ENCODE data around the gene FAM98C. TPM values are rescaled to one million over a fixed set of nuclear protein-coding genes. Genes with fewer than 3 reads are reported as not detected.

The FAM98C gene
- total RNA-seq, 1 experiment from 2014 or later, result 10.2 TPM

DNA sequence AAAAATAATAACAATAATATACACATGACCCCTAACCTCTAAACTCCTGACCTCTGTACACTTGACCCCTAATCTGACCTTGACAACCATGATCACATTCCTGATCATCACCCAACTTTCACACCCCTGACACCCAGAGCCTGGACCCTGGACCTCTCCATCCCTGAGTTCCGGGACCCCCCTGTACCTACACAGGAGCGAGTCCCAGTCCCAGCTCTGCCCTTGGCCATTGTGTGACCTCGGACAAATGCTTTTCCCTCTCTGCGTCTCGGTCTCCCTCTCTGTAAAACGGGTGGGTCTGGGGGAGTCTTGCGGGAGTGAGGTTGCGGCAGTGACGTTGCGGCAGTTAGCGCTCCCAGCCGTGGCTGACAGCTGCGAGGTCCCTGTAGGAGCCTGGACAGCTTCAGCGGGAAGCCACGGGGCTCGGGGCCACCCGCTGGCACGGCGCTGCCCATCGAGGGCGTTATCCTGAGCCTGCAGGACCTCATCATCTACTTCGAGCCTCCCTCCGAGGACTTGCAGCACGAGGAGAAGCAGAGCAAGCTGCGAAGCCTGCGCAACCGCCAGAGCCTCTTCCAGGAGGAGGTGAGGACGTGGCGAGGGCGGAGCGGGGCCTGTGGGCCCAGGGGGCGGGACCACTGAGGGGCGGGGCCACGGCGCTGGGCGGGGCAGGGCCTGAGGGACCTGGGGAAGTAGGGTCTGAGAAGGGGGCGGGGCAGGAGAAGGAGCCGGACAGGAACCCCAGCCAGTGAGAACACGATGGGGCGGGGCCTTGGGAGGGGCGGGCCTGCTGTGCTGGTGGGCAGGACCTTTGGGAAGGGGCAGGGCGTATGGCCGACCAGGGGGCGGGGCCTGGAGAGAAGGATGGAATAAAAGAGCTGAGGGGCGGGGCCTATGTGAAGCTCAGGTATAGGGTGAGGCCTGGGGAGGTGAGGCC is 49.8 kb downstream of the FAM98C start (continued):
- TF ChIP-seq, protein P1, sequence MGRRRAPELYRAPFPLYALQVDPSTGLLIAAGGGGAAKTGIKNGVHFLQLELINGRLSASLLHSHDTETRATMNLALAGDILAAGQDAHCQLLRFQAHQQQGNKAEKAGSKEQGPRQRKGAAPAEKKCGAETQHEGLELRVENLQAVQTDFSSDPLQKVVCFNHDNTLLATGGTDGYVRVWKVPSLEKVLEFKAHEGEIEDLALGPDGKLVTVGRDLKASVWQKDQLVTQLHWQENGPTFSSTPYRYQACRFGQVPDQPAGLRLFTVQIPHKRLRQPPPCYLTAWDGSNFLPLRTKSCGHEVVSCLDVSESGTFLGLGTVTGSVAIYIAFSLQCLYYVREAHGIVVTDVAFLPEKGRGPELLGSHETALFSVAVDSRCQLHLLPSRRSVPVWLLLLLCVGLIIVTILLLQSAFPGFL (CRISPR knock-in tag; IDR thresholded peaks at IDR 0.05; ENCODE audit: borderline replicate concordance), result no peak
- TF ChIP-seq, protein P2, sequence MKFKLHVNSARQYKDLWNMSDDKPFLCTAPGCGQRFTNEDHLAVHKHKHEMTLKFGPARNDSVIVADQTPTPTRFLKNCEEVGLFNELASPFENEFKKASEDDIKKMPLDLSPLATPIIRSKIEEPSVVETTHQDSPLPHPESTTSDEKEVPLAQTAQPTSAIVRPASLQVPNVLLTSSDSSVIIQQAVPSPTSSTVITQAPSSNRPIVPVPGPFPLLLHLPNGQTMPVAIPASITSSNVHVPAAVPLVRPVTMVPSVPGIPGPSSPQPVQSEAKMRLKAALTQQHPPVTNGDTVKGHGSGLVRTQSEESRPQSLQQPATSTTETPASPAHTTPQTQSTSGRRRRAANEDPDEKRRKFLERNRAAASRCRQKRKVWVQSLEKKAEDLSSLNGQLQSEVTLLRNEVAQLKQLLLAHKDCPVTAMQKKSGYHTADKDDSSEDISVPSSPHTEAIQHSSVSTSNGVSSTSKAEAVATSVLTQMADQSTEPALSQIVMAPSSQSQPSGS (CRISPR knock-in tag; IDR thresholded peaks at IDR 0.05; ENCODE audit: borderline replicate concordance, low read depth), result no peak
- TF ChIP-seq ZNF219 (CRISPR knock-in tag; IDR thresholded peaks at IDR 0.05; ENCODE audit: borderline replicate concordance) (no peak), ZNF317 (CRISPR knock-in tag; IDR thresholded peaks at IDR 0.05; ENCODE audit: borderline replicate concordance, low read depth) (no peak), NFATC4 (CRISPR knock-in tag; IDR thresholded peaks at IDR 0.05) (no peak), ZBTB21 (CRISPR knock-in tag; IDR thresholded peaks at IDR 0.05; ENCODE audit: borderline replicate concordance) (no peak), JAZF1 (CRISPR knock-in tag; IDR thresholded peaks at IDR 0.05) (no peak), GABPB1 (CRISPR knock-in tag; IDR thresholded peaks at IDR 0.05) (no peak), ZNF263 (CRISPR knock-in tag; IDR thresholded peaks at IDR 0.05; ENCODE audit: low read depth) (no peak), KAT7 (CRISPR knock-in tag; IDR thresholded peaks at IDR 0.05; ENCODE audit: borderline replicate concordance) (no peak), GTF2I (CRISPR knock-in tag; conservative IDR thresholded peaks at IDR 0.05) (no peak), NR2C2 (CRISPR knock-in tag; IDR thresholded peaks at IDR 0.05) (0 out of 2 replicates have a peak, but pooled peaks have one; percentile 49), FOXJ3 (CRISPR knock-in tag; IDR thresholded peaks at IDR 0.05; ENCODE audit: borderline replicate concordance) (no peak), ZNF232 (CRISPR knock-in tag; IDR thresholded peaks at IDR 0.05) (no peak), SMAD4 (CRISPR knock-in tag; IDR thresholded peaks at IDR 0.05) (no peak), RORB (CRISPR knock-in tag; IDR thresholded peaks at IDR 0.05) (no peak)
- TF ChIP-seq, protein P3, sequence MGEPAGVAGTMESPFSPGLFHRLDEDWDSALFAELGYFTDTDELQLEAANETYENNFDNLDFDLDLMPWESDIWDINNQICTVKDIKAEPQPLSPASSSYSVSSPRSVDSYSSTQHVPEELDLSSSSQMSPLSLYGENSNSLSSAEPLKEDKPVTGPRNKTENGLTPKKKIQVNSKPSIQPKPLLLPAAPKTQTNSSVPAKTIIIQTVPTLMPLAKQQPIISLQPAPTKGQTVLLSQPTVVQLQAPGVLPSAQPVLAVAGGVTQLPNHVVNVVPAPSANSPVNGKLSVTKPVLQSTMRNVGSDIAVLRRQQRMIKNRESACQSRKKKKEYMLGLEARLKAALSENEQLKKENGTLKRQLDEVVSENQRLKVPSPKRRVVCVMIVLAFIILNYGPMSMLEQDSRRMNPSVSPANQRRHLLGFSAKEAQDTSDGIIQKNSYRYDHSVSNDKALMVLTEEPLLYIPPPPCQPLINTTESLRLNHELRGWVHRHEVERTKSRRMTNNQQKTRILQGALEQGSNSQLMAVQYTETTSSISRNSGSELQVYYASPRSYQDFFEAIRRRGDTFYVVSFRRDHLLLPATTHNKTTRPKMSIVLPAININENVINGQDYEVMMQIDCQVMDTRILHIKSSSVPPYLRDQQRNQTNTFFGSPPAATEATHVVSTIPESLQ (CRISPR knock-in tag; IDR thresholded peaks at IDR 0.05), result no peak
- TF ChIP-seq, protein P4, sequence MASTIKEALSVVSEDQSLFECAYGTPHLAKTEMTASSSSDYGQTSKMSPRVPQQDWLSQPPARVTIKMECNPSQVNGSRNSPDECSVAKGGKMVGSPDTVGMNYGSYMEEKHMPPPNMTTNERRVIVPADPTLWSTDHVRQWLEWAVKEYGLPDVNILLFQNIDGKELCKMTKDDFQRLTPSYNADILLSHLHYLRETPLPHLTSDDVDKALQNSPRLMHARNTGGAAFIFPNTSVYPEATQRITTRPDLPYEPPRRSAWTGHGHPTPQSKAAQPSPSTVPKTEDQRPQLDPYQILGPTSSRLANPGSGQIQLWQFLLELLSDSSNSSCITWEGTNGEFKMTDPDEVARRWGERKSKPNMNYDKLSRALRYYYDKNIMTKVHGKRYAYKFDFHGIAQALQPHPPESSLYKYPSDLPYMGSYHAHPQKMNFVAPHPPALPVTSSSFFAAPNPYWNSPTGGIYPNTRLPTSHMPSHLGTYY (CRISPR knock-in tag; IDR thresholded peaks at IDR 0.05), result no peak
- TF ChIP-seq, protein P5, sequence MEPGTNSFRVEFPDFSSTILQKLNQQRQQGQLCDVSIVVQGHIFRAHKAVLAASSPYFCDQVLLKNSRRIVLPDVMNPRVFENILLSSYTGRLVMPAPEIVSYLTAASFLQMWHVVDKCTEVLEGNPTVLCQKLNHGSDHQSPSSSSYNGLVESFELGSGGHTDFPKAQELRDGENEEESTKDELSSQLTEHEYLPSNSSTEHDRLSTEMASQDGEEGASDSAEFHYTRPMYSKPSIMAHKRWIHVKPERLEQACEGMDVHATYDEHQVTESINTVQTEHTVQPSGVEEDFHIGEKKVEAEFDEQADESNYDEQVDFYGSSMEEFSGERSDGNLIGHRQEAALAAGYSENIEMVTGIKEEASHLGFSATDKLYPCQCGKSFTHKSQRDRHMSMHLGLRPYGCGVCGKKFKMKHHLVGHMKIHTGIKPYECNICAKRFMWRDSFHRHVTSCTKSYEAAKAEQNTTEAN (CRISPR knock-in tag; IDR thresholded peaks at IDR 0.05), result no peak
- TF ChIP-seq, protein P6, sequence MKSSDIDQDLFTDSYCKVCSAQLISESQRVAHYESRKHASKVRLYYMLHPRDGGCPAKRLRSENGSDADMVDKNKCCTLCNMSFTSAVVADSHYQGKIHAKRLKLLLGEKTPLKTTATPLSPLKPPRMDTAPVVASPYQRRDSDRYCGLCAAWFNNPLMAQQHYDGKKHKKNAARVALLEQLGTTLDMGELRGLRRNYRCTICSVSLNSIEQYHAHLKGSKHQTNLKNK (CRISPR knock-in tag; IDR thresholded peaks at IDR 0.05), result no peak
- TF ChIP-seq, protein P7, sequence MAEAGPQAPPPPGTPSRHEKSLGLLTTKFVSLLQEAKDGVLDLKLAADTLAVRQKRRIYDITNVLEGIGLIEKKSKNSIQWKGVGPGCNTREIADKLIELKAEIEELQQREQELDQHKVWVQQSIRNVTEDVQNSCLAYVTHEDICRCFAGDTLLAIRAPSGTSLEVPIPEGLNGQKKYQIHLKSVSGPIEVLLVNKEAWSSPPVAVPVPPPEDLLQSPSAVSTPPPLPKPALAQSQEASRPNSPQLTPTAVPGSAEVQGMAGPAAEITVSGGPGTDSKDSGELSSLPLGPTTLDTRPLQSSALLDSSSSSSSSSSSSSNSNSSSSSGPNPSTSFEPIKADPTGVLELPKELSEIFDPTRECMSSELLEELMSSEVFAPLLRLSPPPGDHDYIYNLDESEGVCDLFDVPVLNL (CRISPR knock-in tag; IDR thresholded peaks at IDR 0.05; ENCODE audit: borderline replicate concordance, low read depth), result no peak
- TF ChIP-seq, protein P8, sequence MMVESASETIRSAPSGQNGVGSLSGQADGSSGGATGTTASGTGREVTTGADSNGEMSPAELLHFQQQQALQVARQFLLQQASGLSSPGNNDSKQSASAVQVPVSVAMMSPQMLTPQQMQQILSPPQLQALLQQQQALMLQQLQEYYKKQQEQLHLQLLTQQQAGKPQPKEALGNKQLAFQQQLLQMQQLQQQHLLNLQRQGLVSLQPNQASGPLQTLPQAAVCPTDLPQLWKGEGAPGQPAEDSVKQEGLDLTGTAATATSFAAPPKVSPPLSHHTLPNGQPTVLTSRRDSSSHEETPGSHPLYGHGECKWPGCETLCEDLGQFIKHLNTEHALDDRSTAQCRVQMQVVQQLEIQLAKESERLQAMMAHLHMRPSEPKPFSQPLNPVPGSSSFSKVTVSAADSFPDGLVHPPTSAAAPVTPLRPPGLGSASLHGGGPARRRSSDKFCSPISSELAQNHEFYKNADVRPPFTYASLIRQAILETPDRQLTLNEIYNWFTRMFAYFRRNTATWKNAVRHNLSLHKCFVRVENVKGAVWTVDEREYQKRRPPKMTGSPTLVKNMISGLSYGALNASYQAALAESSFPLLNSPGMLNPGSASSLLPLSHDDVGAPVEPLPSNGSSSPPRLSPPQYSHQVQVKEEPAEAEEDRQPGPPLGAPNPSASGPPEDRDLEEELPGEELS (CRISPR knock-in tag; IDR thresholded peaks at IDR 0.05), result no peak
- TF ChIP-seq, protein P9, sequence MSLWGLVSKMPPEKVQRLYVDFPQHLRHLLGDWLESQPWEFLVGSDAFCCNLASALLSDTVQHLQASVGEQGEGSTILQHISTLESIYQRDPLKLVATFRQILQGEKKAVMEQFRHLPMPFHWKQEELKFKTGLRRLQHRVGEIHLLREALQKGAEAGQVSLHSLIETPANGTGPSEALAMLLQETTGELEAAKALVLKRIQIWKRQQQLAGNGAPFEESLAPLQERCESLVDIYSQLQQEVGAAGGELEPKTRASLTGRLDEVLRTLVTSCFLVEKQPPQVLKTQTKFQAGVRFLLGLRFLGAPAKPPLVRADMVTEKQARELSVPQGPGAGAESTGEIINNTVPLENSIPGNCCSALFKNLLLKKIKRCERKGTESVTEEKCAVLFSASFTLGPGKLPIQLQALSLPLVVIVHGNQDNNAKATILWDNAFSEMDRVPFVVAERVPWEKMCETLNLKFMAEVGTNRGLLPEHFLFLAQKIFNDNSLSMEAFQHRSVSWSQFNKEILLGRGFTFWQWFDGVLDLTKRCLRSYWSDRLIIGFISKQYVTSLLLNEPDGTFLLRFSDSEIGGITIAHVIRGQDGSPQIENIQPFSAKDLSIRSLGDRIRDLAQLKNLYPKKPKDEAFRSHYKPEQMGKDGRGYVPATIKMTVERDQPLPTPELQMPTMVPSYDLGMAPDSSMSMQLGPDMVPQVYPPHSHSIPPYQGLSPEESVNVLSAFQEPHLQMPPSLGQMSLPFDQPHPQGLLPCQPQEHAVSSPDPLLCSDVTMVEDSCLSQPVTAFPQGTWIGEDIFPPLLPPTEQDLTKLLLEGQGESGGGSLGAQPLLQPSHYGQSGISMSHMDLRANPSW (CRISPR knock-in tag; conservative IDR thresholded peaks at IDR 0.05; ENCODE audit: low read depth), result no peak

Data from WTC11 (cell line).